Raji (cell line): ENCODE measurements around the gene DSPP.

Experiments used
- POLR2A ChIP-seq: IDR thresholded peaks from 2 replicates; pipeline ENCODE4 v1.6.1; 2011; ENCODE audit warnings: low read depth, low read length, control low read depth; ENCODE audit not compliant: insufficient read depth

Gene DSPP

GRCh38 chr4:87608229-87608628 lies at the start of gene DSPP:
Gene DSPP (plus strand): TSS chr4:87608529. CDS start chr4:87610909, 2,380 bp downstream.
- no peak for TF ChIP-seq POLR2A

- TF ChIP-seq POLR2A: no peak
These were observed 49.1 kb upstream of the DSPP start for GRCh38 chr4:87559090-87559837.

GRCh38 chr4:87560802-87561201 lies 47.5 kb upstream of the DSPP start:
- TF ChIP-seq POLR2A: no peak

- no peak for TF ChIP-seq POLR2A
These were observed 42.6 kb upstream of the DSPP start for GRCh38 chr4:87565746-87566145.

GRCh38 chr4:87566276-87566675 lies 42.1 kb upstream of the DSPP start:
- TF ChIP-seq POLR2A: no peak

- no peak for TF ChIP-seq POLR2A
These were observed 41.1 kb upstream of the DSPP start for GRCh38 chr4:87567191-87567590.

GRCh38 chr4:87570290-87570805 lies 38.0 kb upstream of the DSPP start:
- no peak for TF ChIP-seq POLR2A

GRCh38 chr4:87574996-87575395 lies 33.3 kb upstream of the DSPP start:
- TF ChIP-seq POLR2A: no peak

- no peak for TF ChIP-seq POLR2A
These were observed 32.9 kb upstream of the DSPP start for GRCh38 chr4:87575408-87575807.

- no peak for TF ChIP-seq POLR2A
These were observed 32.3 kb upstream of the DSPP start for GRCh38 chr4:87575983-87576382.

GRCh38 chr4:87579478-87579877 lies 28.9 kb upstream of the DSPP start:
- no peak for TF ChIP-seq POLR2A

- no peak for TF ChIP-seq POLR2A
These were observed 28.3 kb upstream of the DSPP start for GRCh38 chr4:87580057-87580456.

GRCh38 chr4:87584222-87584908 lies 24.0 kb upstream of the DSPP start:
- no peak for TF ChIP-seq POLR2A

- TF ChIP-seq POLR2A: no peak
These were observed 18.8 kb upstream of the DSPP start for GRCh38 chr4:87589531-87589930.

- no peak for TF ChIP-seq POLR2A
These were observed 16.2 kb upstream of the DSPP start for GRCh38 chr4:87592124-87592523.

GRCh38 chr4:87601361-87601760 lies 7.0 kb upstream of the DSPP start:
- no peak for TF ChIP-seq POLR2A
